ENCODE data around the gene HOXD9.

Gene HOXD9

GRCh38 chr2:176169711-176170110 lies 47.2 kb downstream of the HOXD9 start:
- no peak for DNase-seq

- no peak for DNase-seq
Observed at GRCh38 chr2:176170602-176171305, 48.2 kb downstream of the HOXD9 start.

DNA sequence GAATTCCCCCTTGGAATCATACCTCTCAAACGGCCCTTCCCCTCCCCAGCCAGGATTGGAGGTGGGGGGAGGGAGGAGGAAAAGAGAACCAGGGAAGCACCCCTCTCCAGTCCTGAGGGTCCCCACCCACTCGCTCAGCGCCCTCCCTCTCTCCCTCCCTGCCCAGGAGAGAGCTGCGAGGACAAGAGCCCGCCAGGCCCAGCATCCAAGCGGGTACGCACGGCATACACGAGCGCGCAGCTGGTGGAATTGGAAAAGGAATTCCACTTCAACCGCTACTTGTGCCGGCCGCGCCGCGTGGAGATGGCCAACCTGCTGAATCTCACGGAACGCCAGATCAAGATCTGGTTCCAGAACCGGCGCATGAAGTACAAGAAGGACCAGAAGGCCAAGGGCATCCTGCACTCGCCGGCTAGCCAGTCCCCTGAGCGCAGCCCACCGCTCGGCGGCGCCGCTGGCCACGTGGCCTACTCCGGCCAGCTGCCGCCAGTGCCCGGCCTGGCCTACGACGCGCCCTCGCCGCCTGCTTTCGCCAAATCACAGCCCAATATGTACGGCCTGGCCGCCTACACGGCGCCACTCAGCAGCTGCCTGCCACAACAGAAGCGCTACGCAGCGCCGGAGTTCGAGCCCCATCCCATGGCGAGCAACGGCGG lies 49.0 kb downstream of the HOXD9 start:
- peak; percentile 72 for DNase-seq

DNA sequence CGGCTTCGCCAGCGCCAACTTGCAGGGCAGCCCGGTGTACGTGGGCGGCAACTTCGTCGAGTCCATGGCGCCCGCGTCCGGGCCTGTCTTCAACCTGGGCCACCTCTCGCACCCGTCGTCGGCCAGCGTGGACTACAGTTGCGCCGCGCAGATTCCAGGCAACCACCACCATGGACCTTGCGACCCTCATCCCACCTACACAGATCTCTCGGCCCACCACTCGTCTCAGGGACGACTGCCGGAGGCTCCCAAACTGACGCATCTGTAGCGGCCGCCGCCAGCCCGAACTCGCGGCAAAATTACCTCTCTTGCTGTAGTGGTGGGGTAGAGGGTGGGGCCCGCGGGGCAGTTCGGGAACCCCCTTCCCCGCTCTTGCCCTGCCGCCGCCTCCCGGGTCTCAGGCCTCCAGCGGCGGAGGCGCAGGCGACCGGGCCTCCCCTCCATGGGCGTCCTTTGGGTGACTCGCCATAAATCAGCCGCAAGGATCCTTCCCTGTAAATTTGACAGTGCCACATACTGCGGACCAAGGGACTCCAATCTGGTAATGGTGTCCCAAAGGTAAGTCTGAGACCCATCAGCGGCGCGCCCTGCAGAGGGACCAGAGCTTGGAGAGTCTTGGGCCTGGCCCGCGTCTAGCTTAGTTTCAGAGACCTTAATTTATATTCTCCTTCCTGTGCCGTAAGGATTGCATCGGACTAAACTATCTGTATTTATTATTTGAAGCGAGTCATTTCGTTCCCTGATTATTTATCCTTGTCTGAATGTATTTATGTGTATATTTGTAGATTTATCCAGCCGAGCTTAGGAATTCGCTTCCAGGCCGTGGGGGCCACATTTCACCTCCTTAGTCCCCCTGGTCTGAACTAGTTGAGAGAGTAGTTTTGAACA lies 49.7 kb downstream of the HOXD9 start:
- peak; percentile 63 for DNase-seq

DNA sequence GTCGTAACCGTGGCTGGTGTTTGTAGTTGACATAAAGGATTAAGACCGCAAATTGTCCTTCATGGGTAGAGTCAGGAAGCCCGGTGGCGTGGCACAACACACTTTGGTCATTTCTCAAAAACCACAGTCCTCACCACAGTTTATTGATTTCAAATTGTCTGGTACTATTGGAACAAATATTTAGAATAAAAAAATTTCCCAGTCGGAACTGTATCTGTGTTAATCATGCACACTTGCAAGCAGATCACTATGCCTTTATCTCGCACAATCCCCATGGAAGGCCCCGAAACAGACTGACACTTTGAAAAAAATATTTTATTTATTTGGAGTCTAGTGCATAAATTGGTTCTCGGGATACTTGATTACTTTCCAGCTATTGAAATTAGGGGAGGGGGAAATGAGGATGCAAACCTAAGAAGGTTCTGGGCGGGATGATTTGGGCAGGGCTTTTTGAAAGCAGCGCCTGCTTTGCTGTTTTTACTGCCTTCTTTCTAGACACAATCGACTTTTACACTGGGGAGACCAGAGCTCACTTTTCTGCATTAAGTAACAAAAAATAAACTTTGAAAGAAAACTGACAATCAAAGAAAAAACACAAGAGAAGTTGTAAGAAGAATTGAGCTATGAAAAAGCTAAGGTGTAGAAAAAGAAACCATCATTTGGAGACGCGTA lies 50.5 kb downstream of the HOXD9 start:
- DNase-seq: peak; percentile 69

GRCh38 chr2:176173567-176174381 lies 51.3 kb downstream of the HOXD9 start:
- DNase-seq: peak; percentile 59

DNA sequence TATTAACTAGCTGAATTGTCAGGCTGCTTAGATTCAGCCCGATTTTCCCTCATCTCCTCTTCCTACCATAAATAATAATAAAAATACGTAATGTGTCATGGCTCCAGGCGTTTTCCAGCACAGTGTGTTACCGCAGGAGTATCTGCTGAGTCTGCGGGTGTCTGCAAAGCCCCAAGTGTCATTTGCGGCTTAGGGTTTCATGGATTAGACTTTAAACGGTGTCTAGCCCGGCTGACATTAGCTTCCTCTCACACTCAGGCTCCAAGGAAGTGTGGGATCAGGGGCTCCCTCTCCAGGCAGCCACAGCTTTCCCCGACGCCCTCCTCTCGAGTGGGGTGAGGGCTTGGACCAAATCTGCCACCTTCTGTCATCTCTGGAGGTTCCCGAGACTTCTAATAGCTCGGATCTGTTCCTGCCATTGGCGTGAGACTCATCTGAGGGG lies 51.9 kb downstream of the HOXD9 start:
- peak; percentile 77 for DNase-seq

Measured in eye (tissue), 1 donor.